WTC11 (cell line): ENCODE data around the gene CCDC183. TPM values are rescaled to one million over a fixed set of nuclear protein-coding genes. Genes with fewer than 3 reads are reported as not detected.

Experiments used
- ATAC-seq: fragments of 200-7000 bp; cut with Tn5 transposase; 2 replicates; pipeline ENCODE4 v1.10.0; 2021; ENCODE audit warnings: mild to moderate bottlenecking, moderate library complexity
- CTCF ChIA-PET: fragments of 300-600 bp; sonication (Branson Sonifier 250); formaldehyde crosslinking; loops from one replicate; lab custom pipeline; 2021; ENCODE audit warnings: antibody characterized with exemption; lab: Charles Lee
- POLR2A ChIA-PET: fragments of 350-600 bp; sonication (Branson Sonifier 250); formaldehyde crosslinking; loops from one replicate; lab custom pipeline; 2021; ENCODE audit warnings: antibody characterized with exemption; lab: Charles Lee
- DNase-seq: peaks from one replicate; pipeline ENCODE4 v3.0.0; 2021; ENCODE audit warnings: low spot score
- H3K27ac Mint-ChIP-seq: 2 replicates; pipeline ENCODE4 v1.8.0; 2021; ENCODE audit warnings: mixed read lengths
- H3K27me3 Mint-ChIP-seq: 2 replicates; pipeline ENCODE4 v1.8.0; 2021; ENCODE audit warnings: low read depth, mild to moderate bottlenecking, moderate library complexity, mixed read lengths
- H3K36me3 Mint-ChIP-seq: 2 replicates; pipeline ENCODE4 v1.8.0; 2021; ENCODE audit warnings: mixed read lengths
- H3K4me1 Mint-ChIP-seq: 2 replicates; pipeline ENCODE4 v1.8.0; 2022; ENCODE audit warnings: mixed read lengths
- H3K4me3 Mint-ChIP-seq: 2 replicates; pipeline ENCODE4 v1.8.0; 2021; ENCODE audit warnings: mild to moderate bottlenecking, moderate library complexity, mixed read lengths
- H3K9me3 Mint-ChIP-seq: 2 replicates; pipeline ENCODE4 v1.8.0; 2021; ENCODE audit warnings: mixed read lengths
- CREB1 ChIP-seq: sonication (generic); formaldehyde crosslinking; IDR thresholded peaks from 2 replicates; pipeline ENCODE4 v1.8.0; 2023; ENCODE audit warnings: mild to moderate bottlenecking, missing genetic modification reagents
- ELF4 ChIP-seq: sonication (generic); formaldehyde crosslinking; IDR thresholded peaks from 2 replicates; pipeline ENCODE4 v1.8.1; 2022; ENCODE audit warnings: low read depth, mild to moderate bottlenecking, moderate library complexity, missing genetic modification reagents
- ESRRA ChIP-seq: sonication (generic); formaldehyde crosslinking; IDR thresholded peaks from 2 replicates; pipeline ENCODE4 v1.8.1; 2022; ENCODE audit warnings: mild to moderate bottlenecking, missing genetic modification reagents, borderline replicate concordance
- FOXK1 ChIP-seq: sonication (generic); formaldehyde crosslinking; IDR thresholded peaks from 2 replicates; pipeline ENCODE4 v1.8.0; 2022; ENCODE audit warnings: mild to moderate bottlenecking, moderate library complexity, missing genetic modification reagents
- JUN ChIP-seq: sonication (generic); formaldehyde crosslinking; IDR thresholded peaks from 2 replicates; pipeline ENCODE4 v1.8.0; 2023; ENCODE audit warnings: mild to moderate bottlenecking, missing genetic modification reagents
- NFE2L1 ChIP-seq: sonication (generic); formaldehyde crosslinking; IDR thresholded peaks from 2 replicates; pipeline ENCODE4 v1.8.1; 2023; ENCODE audit warnings: missing genetic modification reagents
- PREB ChIP-seq: sonication (generic); formaldehyde crosslinking; IDR thresholded peaks from 2 replicates; pipeline ENCODE4 v1.8.1; 2022; ENCODE audit warnings: mild to moderate bottlenecking, missing genetic modification reagents, moderate library complexity, borderline replicate concordance
- RELA ChIP-seq: sonication (generic); formaldehyde crosslinking; IDR thresholded peaks from 2 replicates; pipeline ENCODE4 v1.8.1; 2022; ENCODE audit warnings: missing genetic modification reagents, mild to moderate bottlenecking, borderline replicate concordance
- TP53 ChIP-seq: sonication (generic); formaldehyde crosslinking; IDR thresholded peaks from 2 replicates; pipeline ENCODE4 v1.8.1; 2023; ENCODE audit warnings: mild to moderate bottlenecking, missing genetic modification reagents
- ZBTB21 ChIP-seq: sonication (generic); formaldehyde crosslinking; IDR thresholded peaks from 2 replicates; pipeline ENCODE4 v1.8.1; 2023; ENCODE audit warnings: mild to moderate bottlenecking, missing genetic modification reagents, borderline replicate concordance
- ZNF138 ChIP-seq: sonication (generic); formaldehyde crosslinking; conservative IDR thresholded peaks from 2 replicates; pipeline ENCODE4 v1.8.1; 2022; ENCODE audit warnings: mild to moderate bottlenecking, moderate library complexity, missing genetic modification reagents
- ZNF423 ChIP-seq: fragments of 250-450 bp; sonication (Bioruptor Pico); IDR thresholded peaks from 2 replicates; pipeline ENCODE4 v2.1.2; 2022; ENCODE audit warnings: mild to moderate bottlenecking, moderate library complexity
- microRNA-seq: library from miRNA; unstranded; fragments of <30 nt; microRNA quantifications from one replicate; pipeline ENCODE4 v1.2.0, GENCODE V29; 2022; ENCODE audit warnings: borderline number of aligned reads
- total RNA-seq: library from RNA; stranded (reverse); gene quantifications from 3 replicates; pipeline ENCODE4 v1.2.3, GENCODE V29; 2021
- TF ChIP-seq, protein P1 (sequence below): sonication (generic); formaldehyde crosslinking; IDR thresholded peaks from 2 replicates; pipeline ENCODE4 v1.8.1; 2022; ENCODE audit warnings: missing genetic modification reagents, borderline replicate concordance

The CCDC183 gene
- total RNA-seq, 1 experiment from 2014 or later = 2.1 TPM

DNA sequence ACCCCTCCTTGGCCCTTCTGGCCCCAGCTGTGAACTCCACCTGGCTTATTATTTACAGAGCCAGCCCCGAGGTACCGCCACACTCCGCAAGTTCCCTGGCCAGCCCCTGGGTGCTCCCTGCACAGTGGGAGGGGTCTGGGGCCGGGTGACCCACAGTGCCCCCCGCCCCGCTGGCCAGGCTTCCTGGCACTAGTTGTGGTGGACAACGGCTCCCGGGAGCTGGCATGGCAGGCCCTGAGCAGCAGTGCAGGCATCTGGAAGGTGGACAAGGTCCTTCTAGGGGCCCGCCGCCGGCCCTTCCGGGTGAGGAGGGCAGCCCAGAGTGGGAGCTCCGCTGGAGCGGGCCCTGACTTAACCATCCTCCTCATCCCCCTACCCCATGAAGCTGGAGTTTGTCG, 59.9 kb downstream of the CCDC183 start:
- no peak for ATAC-seq
- POLR2A ChIA-PET = interaction anchor here (1.1 kb wide), 1 partner anchor 9 kb away, joined by 5 read pairs; no protein-coding TSS in a partner anchor
- Mint-ChIP-seq H3K27ac (no peak overlapping the region), H3K4me1 (no peaks in the 10 kb centered on the region), H3K36me3 (no peaks in the 10 kb centered on the region), H3K4me3 (no peak overlapping the region), H3K27me3 (no peaks in the 10 kb centered on the region), H3K9me3 (no peaks in the 10 kb centered on the region)
- peak; percentile 8 for DNase-seq
- CTCF ChIA-PET = interaction anchor here (0.8 to 3.0 kb wide), 4 partner anchors 12 to 93 kb away, joined by 3 to 13 read pairs (median 5); partner anchors contain the start of gene AJM1
- TF ChIP-seq TP53 (no peak), ESRRA (no peak), CREB1 (CRISPR knock-in tag) (no peak), ZBTB21 (no peak), FOXK1 (CRISPR knock-in tag) (no peak), NFE2L1 (CRISPR knock-in tag) (no peak), ELF4 (no peak), PREB (CRISPR knock-in tag) (no peak), JUN (CRISPR knock-in tag) (no peak), RELA (no peak)

DNA sequence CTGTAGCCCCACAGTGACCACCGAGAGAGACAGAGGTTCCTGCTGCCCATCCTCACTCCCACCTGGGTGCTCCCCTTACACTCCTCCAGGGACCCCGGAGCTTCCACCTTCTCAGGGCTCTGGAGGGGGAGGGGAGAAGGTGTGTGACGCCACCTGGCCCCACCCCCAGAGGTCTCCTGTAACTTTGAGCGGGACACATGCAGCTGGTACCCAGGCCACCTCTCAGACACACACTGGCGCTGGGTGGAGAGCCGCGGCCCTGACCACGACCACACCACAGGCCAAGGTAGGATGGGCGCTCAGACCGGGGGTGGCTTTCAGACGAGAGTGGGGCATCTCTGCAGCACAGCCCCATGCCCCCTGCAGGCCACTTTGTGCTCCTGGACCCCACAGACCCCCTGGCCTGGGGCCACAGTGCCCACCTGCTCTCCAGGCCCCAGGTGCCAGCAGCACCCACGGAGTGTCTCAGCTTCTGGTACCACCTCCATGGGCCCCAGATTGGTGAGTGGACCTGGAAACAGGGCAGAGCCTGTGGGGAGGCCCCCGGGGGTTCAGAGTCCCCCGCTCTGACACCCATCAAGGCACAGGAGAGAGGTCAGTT, 60.5 kb downstream of the CCDC183 start:
- Mint-ChIP-seq H3K27ac (no peak overlapping the region), H3K4me1 (no peaks in the 10 kb centered on the region), H3K27me3 (no peaks in the 10 kb centered on the region), H3K9me3 (no peaks in the 10 kb centered on the region), H3K36me3 (no peaks in the 10 kb centered on the region), H3K4me3 (no peak overlapping the region)
- no peak for ATAC-seq
- CTCF ChIA-PET = interaction anchor here (0.8 to 3.0 kb wide), 4 partner anchors 13 to 94 kb away, joined by 3 to 13 read pairs (median 5); partner anchors contain the start of gene AJM1
- POLR2A ChIA-PET = interaction anchor here (1.1 kb wide), 1 partner anchor 9 kb away, joined by 5 read pairs; no protein-coding TSS in a partner anchor
- DNase-seq = peak; percentile 16
- TF ChIP-seq ZNF138 (CRISPR knock-in tag) (no peak), ZNF423 (CRISPR knock-in tag) (0 out of 2 replicates have a peak, but pooled peaks have one; percentile 11)

DNA sequence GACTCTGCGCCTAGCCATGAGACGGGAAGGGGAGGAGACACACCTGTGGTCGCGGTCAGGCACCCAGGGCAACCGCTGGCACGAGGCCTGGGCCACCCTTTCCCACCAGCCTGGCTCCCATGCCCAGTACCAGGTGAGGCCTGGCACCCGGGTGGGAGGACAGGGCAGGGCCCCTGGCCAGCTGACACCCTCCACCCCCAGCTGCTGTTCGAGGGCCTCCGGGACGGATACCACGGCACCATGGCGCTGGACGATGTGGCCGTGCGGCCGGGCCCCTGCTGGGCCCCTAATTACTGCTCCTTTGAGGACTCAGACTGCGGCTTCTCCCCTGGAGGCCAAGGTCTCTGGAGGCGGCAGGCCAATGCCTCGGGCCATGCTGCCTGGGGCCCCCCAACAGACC, 61.0 kb downstream of the CCDC183 start:
- TF ChIP-seq, protein P1, sequence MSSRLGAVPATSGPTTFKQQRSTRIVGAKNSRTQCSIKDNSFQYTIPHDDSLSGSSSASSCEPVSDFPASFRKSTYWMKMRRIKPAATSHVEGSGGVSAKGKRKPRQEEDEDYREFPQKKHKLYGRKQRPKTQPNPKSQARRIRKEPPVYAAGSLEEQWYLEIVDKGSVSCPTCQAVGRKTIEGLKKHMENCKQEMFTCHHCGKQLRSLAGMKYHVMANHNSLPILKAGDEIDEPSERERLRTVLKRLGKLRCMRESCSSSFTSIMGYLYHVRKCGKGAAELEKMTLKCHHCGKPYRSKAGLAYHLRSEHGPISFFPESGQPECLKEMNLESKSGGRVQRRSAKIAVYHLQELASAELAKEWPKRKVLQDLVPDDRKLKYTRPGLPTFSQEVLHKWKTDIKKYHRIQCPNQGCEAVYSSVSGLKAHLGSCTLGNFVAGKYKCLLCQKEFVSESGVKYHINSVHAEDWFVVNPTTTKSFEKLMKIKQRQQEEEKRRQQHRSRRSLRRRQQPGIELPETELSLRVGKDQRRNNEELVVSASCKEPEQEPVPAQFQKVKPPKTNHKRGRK (CRISPR knock-in tag) = no peak
- no peak for TF ChIP-seq RELA
- Mint-ChIP-seq H3K4me3 (no peak overlapping the region), H3K36me3 (no peaks in the 10 kb centered on the region), H3K4me1 (no peaks in the 10 kb centered on the region), H3K27ac (no peak overlapping the region), H3K9me3 (no peaks in the 10 kb centered on the region), H3K27me3 (no peaks in the 10 kb centered on the region)
- POLR2A ChIA-PET = interaction anchor here (1.1 kb wide), 1 partner anchor 10 kb away, joined by 5 read pairs; no protein-coding TSS in a partner anchor
- CTCF ChIA-PET = interaction anchor here (0.8 to 3.0 kb wide), 3 partner anchors 13 to 57 kb away, joined by 3 to 13 read pairs (median 4); partner anchors contain the start of gene AJM1
- ATAC-seq (no peak), DNase-seq (no peak)

Small RNA genes lying within 50 kb of the gene (microRNA-seq; reads per million reads assigned to microRNA genes)
- gene MIR4292 (not detected), gene MIR6722 (not detected)

Other genes starting within 250 kb of the CCDC183 start
- gene EGFL7, start 133.4 kb upstream of the CCDC183 start, total RNA-seq = 54.6 to 64.9 TPM (median 62.8 TPM) in 3 replicates
- 40.2 to 42.2 TPM (median 41.2 TPM) in 3 replicates for gene AGPAT2, start 108.9 kb upstream of the CCDC183 start, total RNA-seq
- 45.4 to 49.8 TPM (median 48.9 TPM) in 3 replicates for gene DIPK1B, start 83.8 kb upstream of the CCDC183 start, total RNA-seq
- gene LCN10, start 53.4 kb upstream of the CCDC183 start, total RNA-seq = 2.4 to 3.7 TPM (median 3.3 TPM) in 3 replicates
- gene LCN6, start 47.8 kb upstream of the CCDC183 start, total RNA-seq = not detected in 3 replicates
- 0.21 TPM in 1 of 3 replicates, not detected in the others for gene LCN8, start 38.1 kb upstream of the CCDC183 start, total RNA-seq
- gene LCN15, start 31.8 kb upstream of the CCDC183 start, total RNA-seq = 0.52 to 1.0 TPM (median 0.96 TPM) in 3 replicates
- gene TMEM141, start 5.0 kb upstream of the CCDC183 start, total RNA-seq = 72.0 to 86.7 TPM (median 86.1 TPM) in 3 replicates
- gene RABL6, start 11.6 kb downstream of the CCDC183 start, total RNA-seq = 134 to 171 TPM (median 139 TPM) in 3 replicates
- gene AJM1, start 46.1 kb downstream of the CCDC183 start, total RNA-seq = 1.6 to 1.7 TPM (median 1.6 TPM) in 3 replicates
- gene PHPT1, start 53.1 kb downstream of the CCDC183 start, total RNA-seq = 138 to 176 TPM (median 173 TPM) in 3 replicates
- 6.7 to 12.1 TPM (median 10.9 TPM) in 3 replicates for gene MAMDC4, start 56.0 kb downstream of the CCDC183 start, total RNA-seq
- gene EDF1, start 70.0 kb downstream of the CCDC183 start, total RNA-seq = 312 to 334 TPM (median 328 TPM) in 3 replicates
- gene TRAF2, start 90.2 kb downstream of the CCDC183 start, total RNA-seq = 55.0 to 62.5 TPM (median 61.3 TPM) in 3 replicates
- 58.2 to 70.5 TPM (median 63.9 TPM) in 3 replicates for gene FBXW5, start 148.4 kb downstream of the CCDC183 start, total RNA-seq
- gene C8G, start 148.9 kb downstream of the CCDC183 start, total RNA-seq = 0.85 to 1.7 TPM (median 1.5 TPM) in 3 replicates
- 1.9 to 4.7 TPM (median 3.4 TPM) in 3 replicates for gene LCN12, start 155.9 kb downstream of the CCDC183 start, total RNA-seq
- gene PTGDS, start 181.2 kb downstream of the CCDC183 start, total RNA-seq = 2.2 to 4.0 TPM (median 2.9 TPM) in 3 replicates
- gene LCNL1, start 186.7 kb downstream of the CCDC183 start, total RNA-seq = 0.27 to 0.50 TPM (median 0.34 TPM) in 3 replicates
- 44.1 to 45.3 TPM (median 44.6 TPM) in 3 replicates for gene PAXX, start 196.1 kb downstream of the CCDC183 start, total RNA-seq
- gene CLIC3, start 200.2 kb downstream of the CCDC183 start, total RNA-seq = 0.31 to 0.41 TPM in 2 of 3 replicates, not detected in the other
- 19.2 to 28.3 TPM (median 25.9 TPM) in 3 replicates for gene ABCA2, start 231.9 kb downstream of the CCDC183 start, total RNA-seq
- gene FUT7, start 235.8 kb downstream of the CCDC183 start, total RNA-seq = not detected in 3 replicates
- gene NPDC1, start 249.8 kb downstream of the CCDC183 start, total RNA-seq = 64.3 to 68.8 TPM (median 64.5 TPM) in 3 replicates